Fibroblast of the aortic adventitia (primary cell): ENCODE results near the gene FAM170A. TPM values are rescaled to one million over a fixed set of nuclear protein-coding genes. Genes with fewer than 3 reads are reported as not detected.

ENCODE experiments used
- DNase-seq: peaks from one replicate; pipeline ENCODE4 v3.0.0-alpha.2; 2010; ENCODE audit warnings: low read depth
- H3K4me3 ChIP-seq: 2 replicates; pipeline ENCODE4 v1.5.1; 2011; ENCODE audit warnings: low read depth, mild to moderate bottlenecking, control low read depth, low read length, moderate library complexity
- CTCF ChIP-seq: IDR thresholded peaks from 2 replicates; pipeline ENCODE4 v1.5.1; 2011; ENCODE audit warnings: mild to moderate bottlenecking, low read length, control low read depth, inconsistent platforms; ENCODE audit not compliant: insufficient read depth
- total RNA-seq: library from RNA; depleted of rRNA; stranded (reverse); fragments of >200 nt; gene quantifications from 2 replicates; pipeline ENCODE4 v1.2.3, GENCODE V29; 2012; ENCODE audit warnings: low replicate concordance

FAM170A gene
- total RNA-seq, 1 donor = not detected

DNA sequence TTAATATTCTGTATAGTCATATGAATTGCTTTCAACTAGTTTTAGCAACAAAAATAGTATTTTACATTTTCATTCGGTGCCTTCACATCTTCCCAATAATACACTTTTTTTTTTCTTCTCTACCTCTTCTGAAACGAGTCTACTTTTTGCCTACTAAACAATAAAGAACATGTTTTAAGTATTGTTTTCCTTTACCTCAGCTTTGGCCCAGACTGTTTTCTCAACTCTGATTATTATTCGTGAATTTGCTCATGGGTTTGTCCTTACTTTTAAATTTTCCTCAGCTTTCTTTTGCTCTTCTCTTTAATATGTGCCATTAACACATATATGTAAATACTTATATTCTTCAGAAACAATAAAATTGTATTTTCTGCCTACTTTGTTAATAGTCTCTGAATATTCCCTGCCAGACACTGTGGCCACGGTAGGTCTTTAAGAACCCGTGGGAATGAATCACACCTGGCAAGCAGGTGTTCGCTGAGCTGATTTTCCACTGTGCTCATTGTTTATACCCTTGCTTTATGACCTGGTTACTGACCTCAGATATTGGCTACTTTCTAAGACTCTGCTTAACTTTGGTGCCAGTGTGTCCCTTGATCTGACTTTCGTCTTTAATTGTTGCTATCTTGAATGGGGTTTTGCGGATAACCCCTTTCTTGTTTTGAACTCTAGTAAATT is 49.1 kb downstream of the FAM170A start:
- TF ChIP-seq CTCF = no peak
- no peak for DNase-seq
- H3K4me3 ChIP-seq = no peak overlapping the region

DNA sequence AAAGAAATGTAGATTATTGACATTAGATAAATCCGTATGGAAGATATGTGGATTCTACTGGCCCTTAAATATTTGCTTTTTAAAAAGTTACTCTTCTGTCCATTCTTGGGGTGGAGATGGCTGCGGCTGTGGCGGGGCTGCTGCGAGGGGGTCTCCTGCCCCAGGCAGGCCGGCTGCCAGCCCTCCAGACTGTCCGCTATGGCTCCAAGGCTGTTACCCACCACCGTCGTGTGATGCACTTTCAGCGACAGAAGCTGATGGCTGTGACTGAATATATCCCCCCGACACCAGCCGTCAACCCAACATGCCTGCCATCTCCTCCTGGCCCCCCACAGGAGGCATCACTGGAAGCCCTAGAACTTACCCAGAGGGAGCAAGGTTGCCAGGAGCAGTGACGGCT is 50.7 kb downstream of the FAM170A start:
- no peak overlapping the region for H3K4me3 ChIP-seq
- TF ChIP-seq CTCF = no peak

DNA sequence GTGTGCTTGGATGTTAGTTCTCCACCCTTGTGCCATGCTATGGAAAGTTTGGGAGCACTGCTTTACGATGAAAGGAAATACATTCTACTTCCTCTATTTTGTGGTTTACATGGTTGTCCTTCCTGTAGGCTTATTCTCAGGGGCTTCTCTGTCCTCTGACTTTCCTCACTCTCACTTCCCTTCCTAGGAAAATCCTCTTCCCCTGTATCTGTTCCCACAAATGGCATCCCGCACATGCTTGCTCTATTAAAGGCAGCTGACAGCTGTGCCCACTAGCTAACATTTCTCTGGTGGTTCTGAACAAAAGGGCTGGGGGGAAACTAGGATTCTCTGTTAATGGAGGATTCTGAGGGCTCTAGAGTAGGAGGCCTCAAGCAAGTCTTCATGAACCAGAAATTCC is 52.4 kb downstream of the FAM170A start:
- no peak for TF ChIP-seq CTCF
- no peak for DNase-seq
- H3K4me3 ChIP-seq = no peak overlapping the region

More for the DNA sequence above, 50.7 kb downstream of the FAM170A start:
- DNase-seq = no peak

DNA sequence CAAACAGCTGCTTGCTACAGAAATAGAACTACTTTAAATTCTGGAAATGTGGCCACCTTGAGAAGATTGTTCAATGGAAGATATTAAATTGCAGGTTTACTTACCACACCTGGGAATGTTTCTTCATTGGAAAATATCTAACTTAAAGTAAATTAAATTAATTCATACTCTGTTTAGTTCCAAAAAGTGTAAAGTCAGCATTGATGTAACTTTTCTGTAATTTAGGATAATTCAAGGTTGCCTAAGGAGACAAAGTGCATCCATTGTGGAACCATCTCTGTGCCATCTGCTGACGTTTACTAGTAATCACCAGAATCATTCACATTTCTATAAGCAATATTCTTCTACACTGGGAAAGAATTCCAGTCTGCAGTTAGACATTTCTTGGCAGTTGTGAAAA is 53.0 kb downstream of the FAM170A start:
- no peak for DNase-seq
- TF ChIP-seq CTCF = no peak
- H3K4me3 ChIP-seq = no peak overlapping the region

Other genes with a start within 250 kb of the FAM170A start
- gene HSD17B4, start 177.1 kb upstream of the FAM170A start, total RNA-seq = 122 and 175 TPM in 2 replicates